NOMO-1 treated with DMSO at 0.1 percent for 48 hours (cell line): Measurements from ENCODE around the gene TAS1R1.
"Not testable (repeated sequence)": the region's sequence is repeated elsewhere in the genome, so short reads cannot be mapped to it uniquely, and the experiment has no call there.

ENCODE experiments used
- DNase-seq: peaks from one replicate; lab custom pipeline; 2025; ENCODE audit not compliant: unreplicated experiment; lab: John Stamatoyannopoulos, UW

The TAS1R1 gene

GRCh38 chr1:6588128-6588892, 33.2 kb downstream of the TAS1R1 start:
- DNase-seq, result no peak

GRCh38 chr1:6588893-6589520, 33.9 kb downstream of the TAS1R1 start:
- DNase-seq, result no peak

- no peak for DNase-seq
Measured at GRCh38 chr1:6590046-6590445, 34.9 kb downstream of the TAS1R1 start.

GRCh38 chr1:6591222-6591621, 36.1 kb downstream of the TAS1R1 start:
- peak; percentile 61 for DNase-seq

- DNase-seq, result no peak
Measured at GRCh38 chr1:6591644-6592043, 36.5 kb downstream of the TAS1R1 start.

- no peak for DNase-seq
Measured at GRCh38 chr1:6592441-6592840, 37.3 kb downstream of the TAS1R1 start.

GRCh38 chr1:6592865-6593593, 37.9 kb downstream of the TAS1R1 start:
- DNase-seq, result no peak

- DNase-seq, result no peak
Measured at GRCh38 chr1:6593810-6594209, 38.7 kb downstream of the TAS1R1 start.

- no peak for DNase-seq
Measured at GRCh38 chr1:6594977-6595740, 40.1 kb downstream of the TAS1R1 start.

- no peak for DNase-seq
Measured at GRCh38 chr1:6596351-6596750, 41.2 kb downstream of the TAS1R1 start.

- DNase-seq, result no peak
Measured at GRCh38 chr1:6596886-6597776, 42.0 kb downstream of the TAS1R1 start.

GRCh38 chr1:6597777-6598131, 42.6 kb downstream of the TAS1R1 start:
- no peak for DNase-seq

- DNase-seq, result peak; percentile 80
Measured at GRCh38 chr1:6599141-6599975, 44.3 kb downstream of the TAS1R1 start.

- not testable (repeated sequence) for DNase-seq
Measured at GRCh38 chr1:6599991-6600390, 44.9 kb downstream of the TAS1R1 start.

GRCh38 chr1:6600410-6601048, 45.4 kb downstream of the TAS1R1 start:
- peak; percentile 5 for DNase-seq

- peak; percentile 66 for DNase-seq
Measured at GRCh38 chr1:6601049-6601922, 46.2 kb downstream of the TAS1R1 start.

GRCh38 chr1:6601923-6602668, 47.0 kb downstream of the TAS1R1 start:
- peak; percentile 20 for DNase-seq
